Astrocyte of the spinal cord (primary cell): Measurements from ENCODE around the gene BIN2.
"Not testable (repeated sequence)": the region's sequence is repeated elsewhere in the genome, so short reads cannot be mapped to it uniquely, and the experiment has no call there.

Experiments
- DNase-seq: peaks from one replicate; pipeline ENCODE4 v3.0.0; 2011; ENCODE audit warnings: low read depth, low spot score
- H3K4me3 ChIP-seq: 2 replicates; pipeline ENCODE4 v1.5.1; 2011; ENCODE audit warnings: low read depth, mild to moderate bottlenecking, low read length, moderate library complexity
- CTCF ChIP-seq: IDR thresholded peaks from 2 replicates; pipeline ENCODE4 v1.5.1; 2012; ENCODE audit warnings: low read depth, mild to moderate bottlenecking, low read length, inconsistent platforms
- in situ Hi-C: cut with HindIII; loops from 2 replicates; pipeline ENCODE4 v1.10.0; 2017; ENCODE audit warnings: low sequenced_read_pairs

Gene BIN2

GRCh38 chr12:51320695-51321320 lies 3.2 kb downstream of the BIN2 start:
- H3K4me3 ChIP-seq: no peak overlapping the region
- in situ Hi-C loops: no loop called here
- no peak for DNase-seq
- TF ChIP-seq CTCF: no peak

GRCh38 chr12:51320311-51320694 lies 3.7 kb downstream of the BIN2 start:
- DNase-seq: no peak
- no peak for TF ChIP-seq CTCF
- in situ Hi-C loops: no loop called here
- H3K4me3 ChIP-seq: no peak overlapping the region

- no peak overlapping the region for H3K4me3 ChIP-seq
- in situ Hi-C loops: no loop called here
- no peak for DNase-seq
- TF ChIP-seq CTCF: no peak
Measured at GRCh38 chr12:51318846-51319599, 5.0 kb downstream of the BIN2 start.

- H3K4me3 ChIP-seq, DNase-seq, in situ Hi-C loops: not testable (repeated sequence)
Measured at GRCh38 chr12:51318057-51318806, 5.7 kb downstream of the BIN2 start.

GRCh38 chr12:51311389-51311788 lies 12.6 kb downstream of the BIN2 start:
- no peak overlapping the region for H3K4me3 ChIP-seq
- in situ Hi-C loops: no loop called here

GRCh38 chr12:51307655-51308593 lies 16.1 kb downstream of the BIN2 start:
- no peak for TF ChIP-seq CTCF
- DNase-seq: peak; percentile 87
- in situ Hi-C loops: no loop called here
- no peak overlapping the region for H3K4me3 ChIP-seq

More at GRCh38 chr12:51311389-51311788, 12.6 kb downstream of the BIN2 start:
- no peak for TF ChIP-seq CTCF
- DNase-seq: no peak
